Heart left ventricle (tissue), 13 donors: Measurements from ENCODE around the gene SUMF2.

Experiments
- CTCF ChIP-seq, 12 donors: fragments of 200-600 bp; sonication (generic) in 4 of 12; IDR thresholded peaks; one replicate each; pipeline versions ENCODE4 v1.5.0 to v1.8.0; 2018 to 2022; ENCODE audit warnings: antibody characterized with exemption in 12 of 12, mild to moderate bottlenecking in 5 of 12
- POLR2A ChIP-seq, 2 donors: fragments of 450-650 bp; IDR thresholded peaks; one replicate each; pipeline ENCODE4 v1.6.1; 2017; ENCODE audit warnings: antibody characterized with exemption in 2 of 2, mild to moderate bottlenecking in 2 of 2, moderate library complexity in 2 of 2
- donor health status: ischemic (EF 13 %, LVEDD 7.1; RV severe dilation, severe dysfunction).
- donor health status: DM: no; HTN: yes; CAD: no.
- donor health status: DM: no; HTN: no; CAD: no.
- donor health status: ischemic (EF 25% LVEDD 6.9; RV normal size, moderate dysfunction).
- donor health status: ischemic (EF 25% LVEDD 5.7; RV mildly dilated, moderate dysfunction).
- donor health status: ischemic (EF 35%, LVEDD 5.7; RV mildly dilated, moderate dysfunction).
- donor health status: nonischemic (EF 11% LVEDD 7.7; RV severe dilation, severe dysfunction).
- donor health status: DM: yes; HTN: yes; CAD: no.
- donor health status: PGD.
- donor health status: ischemic (EF 29% LVEDD 5.4; RV normal size, mild dysfunction).
- donor health status: nonischemic (EF 23%, LVEDD 6.1; RV moderate dilation, normal function).

GRCh38 chr7:56092789-56093531 is 28.9 kb downstream of the SUMF2 start, which contains the start of gene PHKG1:
- peak; percentile 47 to 83 (median 72) for TF ChIP-seq CTCF (IDR thresholded peaks at IDR 0.05)
- TF ChIP-seq POLR2A (IDR thresholded peaks at IDR 0.05): no peak
